Mesothelial cell of epicardium (in vitro differentiated cells): ENCODE results near the gene ONECUT1. TPM values are rescaled to one million over a fixed set of nuclear protein-coding genes. Genes with fewer than 3 reads are reported as not detected.

Experiments used
- DNase-seq, 2 experiments: peaks; one replicate each; pipeline ENCODE4 v3.0.0; 2021; ENCODE audit warnings: low spot score in 2 of 2; ENCODE audit not compliant: unreplicated experiment in 2 of 2
- H3K27ac Mint-ChIP-seq: 2 replicates; pipeline ENCODE4 v1.8.0; 2021; ENCODE audit warnings: mixed read lengths
- H3K27me3 Mint-ChIP-seq: 2 replicates; pipeline ENCODE4 v1.8.0; 2021; ENCODE audit warnings: low read depth, mixed read lengths
- H3K36me3 Mint-ChIP-seq: 2 replicates; pipeline ENCODE4 v1.8.0; 2021; ENCODE audit warnings: mixed read lengths
- H3K4me1 Mint-ChIP-seq: 2 replicates; pipeline ENCODE4 v1.8.0; 2021; ENCODE audit warnings: mixed read lengths
- H3K4me3 Mint-ChIP-seq: 2 replicates; pipeline ENCODE4 v1.8.0; 2021; ENCODE audit warnings: mild to moderate bottlenecking, moderate library complexity, mixed read lengths
- H3K9me3 Mint-ChIP-seq: 2 replicates; pipeline ENCODE4 v1.8.0; 2021; ENCODE audit warnings: mixed read lengths
- CTCF ChIP-seq: fragments of 200-600 bp; sonication (generic); IDR thresholded peaks from one replicate; pipeline ENCODE4 v1.5.0; 2021; ENCODE audit warnings: antibody characterized with exemption; ENCODE audit not compliant: unreplicated experiment
- total RNA-seq: library from RNA; stranded (reverse); gene quantifications from 3 replicates; pipeline ENCODE4 v1.2.1, GENCODE V29; 2021

The ONECUT1 gene
- total RNA-seq, 1 donor from 2014 or later, result 0.18 TPM

- peaks cover 97% of the 10 kb centered on the region for H3K27me3 Mint-ChIP-seq
- H3K27ac Mint-ChIP-seq, result no peak overlapping the region
- H3K4me1 Mint-ChIP-seq, result peaks cover 13% of the 10 kb centered on the region
These were observed 13.6 kb upstream of the ONECUT1 start for GRCh38 chr15:52803467-52804306.

DNA sequence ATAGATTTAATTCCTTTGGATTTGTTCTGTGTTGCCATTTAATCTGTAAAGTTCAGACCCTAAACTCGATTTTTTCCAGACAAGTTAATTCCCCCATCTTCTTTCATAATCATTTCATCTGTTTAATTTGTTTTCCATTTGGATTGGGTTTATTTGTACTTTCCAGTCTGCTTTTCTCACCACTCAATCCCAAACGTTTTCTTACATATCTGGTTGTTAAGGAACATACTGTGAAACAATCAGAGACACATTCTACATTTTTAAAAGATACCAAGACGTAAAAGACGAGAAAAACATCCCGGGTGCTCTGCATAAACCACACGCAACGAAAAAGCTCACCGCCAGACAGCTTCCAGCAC, 13.0 kb upstream of the ONECUT1 start:
- no peak overlapping the region for H3K4me3 Mint-ChIP-seq
- H3K36me3 Mint-ChIP-seq, result no peaks in the 10 kb centered on the region
- H3K9me3 Mint-ChIP-seq, result no peaks in the 10 kb centered on the region
- peaks cover 97% of the 10 kb centered on the region for H3K27me3 Mint-ChIP-seq
- no peak for TF ChIP-seq CTCF
- DNase-seq, result no peak
- H3K4me1 Mint-ChIP-seq, result peaks cover 13% of the 10 kb centered on the region
- H3K27ac Mint-ChIP-seq, result no peak overlapping the region

More at GRCh38 chr15:52803467-52804306, 13.6 kb upstream of the ONECUT1 start:
- no peak for TF ChIP-seq CTCF
- no peaks in the 10 kb centered on the region for H3K9me3 Mint-ChIP-seq
- no peaks in the 10 kb centered on the region for H3K36me3 Mint-ChIP-seq
- DNase-seq, result no peak
- H3K4me3 Mint-ChIP-seq, result peak overlapping the region; percentile 11

DNA sequence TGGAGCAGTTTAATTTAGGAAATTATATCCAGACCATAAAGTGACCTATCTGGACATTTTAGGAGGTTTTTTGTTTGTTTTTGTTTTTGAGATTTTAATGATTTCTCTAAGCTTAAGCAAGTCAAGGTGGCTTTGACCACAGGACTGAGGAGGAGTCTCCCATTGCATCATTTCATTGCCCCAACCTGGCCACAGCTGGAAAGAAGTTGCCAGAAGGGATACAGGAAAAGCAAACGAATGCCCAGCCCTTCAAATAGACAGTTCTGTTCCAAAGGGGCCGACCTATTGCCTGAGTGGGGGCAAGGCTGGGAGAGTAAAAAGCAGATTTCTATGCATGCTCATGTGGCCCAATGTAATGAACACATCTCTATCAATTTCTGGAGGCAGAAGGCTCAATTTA, 12.0 kb upstream of the ONECUT1 start:
- Mint-ChIP-seq H3K27ac (no peak overlapping the region), H3K9me3 (no peaks in the 10 kb centered on the region), H3K4me3 (no peak overlapping the region), H3K27me3 (peaks cover 97% of the 10 kb centered on the region), H3K4me1 (peaks cover 13% of the 10 kb centered on the region), H3K36me3 (no peaks in the 10 kb centered on the region)
- no peak for DNase-seq
- no peak for TF ChIP-seq CTCF

DNA sequence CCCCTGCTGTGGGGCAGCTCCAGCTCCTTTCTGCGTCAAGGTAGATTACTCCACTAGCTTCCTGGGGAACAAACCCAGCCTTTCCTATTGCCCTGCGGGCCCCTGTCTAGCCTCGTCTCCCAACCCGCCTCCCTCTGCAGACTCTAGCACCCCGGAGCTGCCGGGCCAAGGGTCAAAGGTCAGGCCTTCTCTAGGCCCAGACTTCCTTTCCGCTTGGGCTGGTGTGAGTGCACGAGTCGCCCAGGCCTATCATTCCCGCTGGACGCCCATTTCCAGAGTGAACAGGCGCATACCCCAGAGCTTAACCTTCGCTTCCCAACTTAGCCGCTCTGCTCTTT, 11.6 kb upstream of the ONECUT1 start:
- H3K27ac Mint-ChIP-seq, result no peak overlapping the region
- no peaks in the 10 kb centered on the region for H3K9me3 Mint-ChIP-seq
- no peak for TF ChIP-seq CTCF
- peaks cover 13% of the 10 kb centered on the region for H3K4me1 Mint-ChIP-seq
- H3K27me3 Mint-ChIP-seq, result peaks cover 97% of the 10 kb centered on the region
- H3K36me3 Mint-ChIP-seq, result no peaks in the 10 kb centered on the region
- H3K4me3 Mint-ChIP-seq, result no peak overlapping the region
- DNase-seq, result no peak

- TF ChIP-seq CTCF, result no peak
- no peak overlapping the region for H3K4me3 Mint-ChIP-seq
- H3K4me1 Mint-ChIP-seq, result peaks cover 13% of the 10 kb centered on the region
- H3K27me3 Mint-ChIP-seq, result peaks cover 97% of the 10 kb centered on the region
- no peak for DNase-seq
- H3K27ac Mint-ChIP-seq, result no peak overlapping the region
- H3K9me3 Mint-ChIP-seq, result no peaks in the 10 kb centered on the region
- no peaks in the 10 kb centered on the region for H3K36me3 Mint-ChIP-seq
These were observed 11.0 kb upstream of the ONECUT1 start for GRCh38 chr15:52800828-52801747.
